Kidney (tissue), 14 donors: ENCODE data around the gene LMTK3. TPM values are rescaled to one million over a fixed set of nuclear protein-coding genes. Genes with fewer than 3 reads are reported as not detected.

ENCODE experiments used
- DNase-seq, 5 donors: peaks; one replicate each; pipeline ENCODE4 v3.0.0-alpha.2; 2013 to 2020
- FAIRE-seq: peaks from 2 replicates; lab custom pipeline; 2012; peaks lifted over from hg19 to GRCh38; lab: Jason Lieb, UNC
- H3K27ac ChIP-seq, 2 donors: one replicate each; pipeline ENCODE4 v1.7.0; 2013; ENCODE audit warnings: low read depth in 2 of 2, low read length in 2 of 2, inconsistent platforms in 1 of 2
- H3K27me3 ChIP-seq: one replicate; pipeline ENCODE4 v1.7.1; 2013; ENCODE audit warnings: low read length, inconsistent platforms; ENCODE audit not compliant: control insufficient read depth, insufficient read depth
- H3K36me3 ChIP-seq, 3 donors: one replicate each; pipeline versions ENCODE4 v1.7.0 to v1.7.1; 2013; ENCODE audit warnings: low read length in 3 of 3, control low read depth in 1 of 3, inconsistent platforms in 1 of 3; ENCODE audit not compliant: insufficient read depth in 3 of 3, control insufficient read depth in 2 of 3
- H3K4me1 ChIP-seq, 3 donors: one replicate each; pipeline versions ENCODE4 v1.7.0 to v1.7.1; 2013; ENCODE audit warnings: low read length in 3 of 3, inconsistent platforms in 1 of 3, low read depth in 1 of 3; ENCODE audit not compliant: control insufficient read depth in 2 of 3, insufficient read depth in 2 of 3
- H3K4me3 ChIP-seq, 3 donors: one replicate each; pipeline versions ENCODE4 v1.7.0 to v1.8.1; 2013; ENCODE audit warnings: low read length in 3 of 3, control low read depth in 1 of 3, inconsistent platforms in 1 of 3
- H3K9ac ChIP-seq, 3 donors: one replicate each; pipeline versions ENCODE4 v1.7.0 to v1.7.1; 2013; ENCODE audit warnings: low read length in 3 of 3, control low read depth in 1 of 3, inconsistent platforms in 1 of 3
- H3K9me3 ChIP-seq, 3 donors: one replicate each; pipeline versions ENCODE4 v1.7.0 to v1.7.1; 2013; ENCODE audit warnings: low read length in 3 of 3, control low read depth in 1 of 3, inconsistent platforms in 1 of 3; ENCODE audit not compliant: control insufficient read depth in 2 of 3, insufficient read depth in 1 of 3
- CTCF ChIP-seq: IDR thresholded peaks from 3 replicates; pipeline ENCODE4 v1.5.1; 2012; ENCODE audit warnings: mild to moderate bottlenecking, moderate library complexity, borderline replicate concordance; ENCODE audit not compliant: insufficient read depth; ENCODE audit errors: extremely low read depth
- intact Hi-C: fragments of 100-400 bp; cut with DNase I; formaldehyde crosslinking; loops from one replicate; pipeline ENCODE4 v1.11.1; 2022
- polyA plus RNA-seq: library from polyadenylated mRNA; stranded (reverse); fragments of 350-450 nt; fragmentation: Illumina TruSeq; extraction: RNeasy Lipid Tissue Mini Kit (QIAGEN cat#74804); gene quantifications from one replicate; pipeline ENCODE4 v1.2.3, GENCODE V29; 2014; ENCODE audit warnings: low read depth, low replicate concordance; ENCODE audit not compliant: insufficient read depth
- total RNA-seq: library from RNA; stranded (reverse); fragmentation: NEBNext Ultra II Directional; extraction: Animal tissue kit (Norgen Biotek cat#: 25700); gene quantifications from one replicate; pipeline ENCODE4 v1.2.1, GENCODE V29; 2021
- donor health status: control.
- donor health status: control.
- donor health status: control.
- donor health status: control.
- donor health status: control.
- donor health status: DM: yes; HTN: yes; CAD: no.
- donor health status: Normal renal cell carcinoma (clear cell type).

LMTK3 gene
- total and polyA plus RNA-seq, 2 donors from 2014 or later: 4.2 to 8.4 TPM

GRCh38 chr19:48516536-48516935 lies 4.9 kb upstream of the LMTK3 start:
- Histone ChIP-seq H3K27ac (no peak overlapping the region), H3K9ac (no peak overlapping the region), H3K4me3 (no peak overlapping the region), H3K27me3 (peaks cover 13% of the 10 kb centered on the region), H3K9me3 (peaks cover 0 to 3% (median 0%) of the 10 kb centered on the region in 3 donors), H3K36me3 (no peaks in the 10 kb centered on the region), H3K4me1 (peaks cover 0 to 7% (median 0%) of the 10 kb centered on the region in 3 donors)
- no peak for TF ChIP-seq CTCF
- intact Hi-C loops: no loop called here
- no peak for FAIRE-seq
- DNase-seq: no peak

GRCh38 chr19:48514123-48514458 lies 2.5 kb upstream of the LMTK3 start:
- no peak overlapping the region for H3K9ac ChIP-seq
- no peak for FAIRE-seq
- no peak for DNase-seq
- no peak overlapping the region for H3K27ac ChIP-seq
- peaks cover 13% of the 10 kb centered on the region for H3K27me3 ChIP-seq
- H3K4me1 ChIP-seq: peaks cover 0 to 7% (median 2%) of the 10 kb centered on the region in 3 donors
- no peak for TF ChIP-seq CTCF
- H3K4me3 ChIP-seq: no peak overlapping the region
- H3K9me3 ChIP-seq: peaks cover 0 to 3% (median 0%) of the 10 kb centered on the region in 3 donors
- no peaks in the 10 kb centered on the region for H3K36me3 ChIP-seq
- intact Hi-C loops: no loop called here

GRCh38 chr19:48513289-48514122 lies 1.9 kb upstream of the LMTK3 start:
- intact Hi-C loops: no loop called here
- FAIRE-seq (no peak), DNase-seq (peak; percentile 76 to 89 (median 85))
- H3K9ac ChIP-seq: peak overlapping the region in 1 of 3 donors; percentile 46
- H3K27me3 ChIP-seq: peaks cover 13% of the 10 kb centered on the region
- no peak for TF ChIP-seq CTCF
- H3K4me3 ChIP-seq: peak overlapping the region in 2 of 3 donors; percentile 4 to 63
- H3K27ac ChIP-seq: peak overlapping the region in 1 of 2 donors; percentile 5
- no peaks in the 10 kb centered on the region for H3K36me3 ChIP-seq
- peaks cover 0 to 7% (median 2%) of the 10 kb centered on the region in 3 donors for H3K4me1 ChIP-seq
- peaks cover 0 to 3% (median 0%) of the 10 kb centered on the region in 3 donors for H3K9me3 ChIP-seq
